ENCODE measurements around the gene UBR2.
A peak's percentile ranks its signal among the peaks of the same experiment; 100 is the strongest.
"Not testable (repeated sequence)": the region's sequence is repeated elsewhere in the genome, so short reads cannot be mapped to it uniquely, and the experiment has no call there.

The UBR2 gene

GRCh38 chr6:42555477-42556457 lies 8.1 kb upstream of the UBR2 start:
- H3K9me3 ChIP-seq = no peaks in the 10 kb centered on the region
- no peak overlapping the region for H3K27ac ChIP-seq
- TF ChIP-seq, protein P1, sequence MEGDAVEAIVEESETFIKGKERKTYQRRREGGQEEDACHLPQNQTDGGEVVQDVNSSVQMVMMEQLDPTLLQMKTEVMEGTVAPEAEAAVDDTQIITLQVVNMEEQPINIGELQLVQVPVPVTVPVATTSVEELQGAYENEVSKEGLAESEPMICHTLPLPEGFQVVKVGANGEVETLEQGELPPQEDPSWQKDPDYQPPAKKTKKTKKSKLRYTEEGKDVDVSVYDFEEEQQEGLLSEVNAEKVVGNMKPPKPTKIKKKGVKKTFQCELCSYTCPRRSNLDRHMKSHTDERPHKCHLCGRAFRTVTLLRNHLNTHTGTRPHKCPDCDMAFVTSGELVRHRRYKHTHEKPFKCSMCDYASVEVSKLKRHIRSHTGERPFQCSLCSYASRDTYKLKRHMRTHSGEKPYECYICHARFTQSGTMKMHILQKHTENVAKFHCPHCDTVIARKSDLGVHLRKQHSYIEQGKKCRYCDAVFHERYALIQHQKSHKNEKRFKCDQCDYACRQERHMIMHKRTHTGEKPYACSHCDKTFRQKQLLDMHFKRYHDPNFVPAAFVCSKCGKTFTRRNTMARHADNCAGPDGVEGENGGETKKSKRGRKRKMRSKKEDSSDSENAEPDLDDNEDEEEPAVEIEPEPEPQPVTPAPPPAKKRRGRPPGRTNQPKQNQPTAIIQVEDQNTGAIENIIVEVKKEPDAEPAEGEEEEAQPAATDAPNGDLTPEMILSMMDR (IDR thresholded peaks at IDR 0.05) = no peak
- no peak overlapping the region for H3K4me3 ChIP-seq (ENCODE audit: low read depth in 1 of 2, low read length in 1 of 2)
- H3K4me1 ChIP-seq (ENCODE audit: control insufficient read depth in 1 of 2, insufficient read depth in 1 of 2, low read depth in 1 of 2, low read length in 1 of 2) = peaks cover 3 to 6% of the 10 kb centered on the region in 2 experiments
- H3K27me3 ChIP-seq = peaks cover 20% of the 10 kb centered on the region
- no peaks in the 10 kb centered on the region for H3K36me3 ChIP-seq

DNA sequence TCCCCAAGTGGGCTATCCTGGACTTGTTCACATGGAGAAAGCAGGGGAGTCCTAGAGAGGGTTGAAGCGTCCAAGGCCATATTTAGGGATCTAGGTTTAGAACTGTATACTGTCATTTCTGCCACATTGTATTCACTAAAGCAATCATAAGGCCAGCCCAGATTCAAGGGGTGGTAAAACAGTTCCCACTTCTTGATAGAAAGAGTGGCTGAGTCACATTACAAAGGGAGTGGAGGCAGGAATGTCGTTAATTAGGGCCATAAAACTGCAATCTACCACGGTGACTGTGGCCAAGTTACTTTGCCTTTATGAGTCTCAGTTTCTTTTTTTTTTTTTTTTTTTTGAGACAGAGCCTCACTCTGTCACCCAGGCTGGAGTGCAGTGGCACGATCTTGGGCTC lies 7.4 kb upstream of the UBR2 start:
- TF ChIP-seq, protein P1 (IDR thresholded peaks at IDR 0.05) = no peak
- Histone ChIP-seq H3K9me3 (no peaks in the 10 kb centered on the region), H3K4me3 (ENCODE audit: low read depth in 1 of 2, low read length in 1 of 2) (no peak overlapping the region), H3K27me3 (peaks cover 20% of the 10 kb centered on the region), H3K4me1 (ENCODE audit: control insufficient read depth in 1 of 2, insufficient read depth in 1 of 2, low read depth in 1 of 2, low read length in 1 of 2) (peaks cover 3 to 6% of the 10 kb centered on the region in 2 experiments), H3K36me3 (no peaks in the 10 kb centered on the region), H3K27ac (no peak overlapping the region)

GRCh38 chr6:42559276-42559675 lies 4.6 kb upstream of the UBR2 start:
- H3K36me3 ChIP-seq; H3K27ac ChIP-seq; H3K27me3 ChIP-seq; H3K4me3 ChIP-seq (ENCODE audit: low read depth in 1 of 2, low read length in 1 of 2); H3K4me1 ChIP-seq (ENCODE audit: control insufficient read depth in 1 of 2, insufficient read depth in 1 of 2, low read depth in 1 of 2, low read length in 1 of 2); H3K9me3 ChIP-seq: not testable (repeated sequence)

DNA sequence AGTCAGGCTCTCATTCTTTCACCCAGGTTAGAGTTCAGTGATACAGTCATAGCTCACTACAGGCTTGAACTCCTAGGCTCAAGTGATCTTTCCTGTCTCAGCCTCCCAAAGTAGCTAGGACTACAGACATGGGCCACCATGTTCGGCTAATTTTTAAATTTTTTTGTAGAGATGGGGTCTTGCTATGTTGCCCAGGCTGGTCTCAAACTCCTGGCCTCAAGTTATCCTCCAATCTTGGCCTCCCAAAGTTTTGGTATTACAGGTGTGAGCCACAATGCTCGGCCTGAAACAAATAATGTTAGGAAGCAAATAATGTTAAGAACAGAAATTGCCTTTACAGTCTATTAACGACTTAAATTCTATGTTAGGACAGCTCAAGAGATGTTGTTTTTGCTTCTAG lies 1.8 kb upstream of the UBR2 start:
- Histone ChIP-seq H3K27ac (no peak overlapping the region), H3K9me3 (no peaks in the 10 kb centered on the region)
- TF ChIP-seq, protein P1 (IDR thresholded peaks at IDR 0.05) = no peak

DNA sequence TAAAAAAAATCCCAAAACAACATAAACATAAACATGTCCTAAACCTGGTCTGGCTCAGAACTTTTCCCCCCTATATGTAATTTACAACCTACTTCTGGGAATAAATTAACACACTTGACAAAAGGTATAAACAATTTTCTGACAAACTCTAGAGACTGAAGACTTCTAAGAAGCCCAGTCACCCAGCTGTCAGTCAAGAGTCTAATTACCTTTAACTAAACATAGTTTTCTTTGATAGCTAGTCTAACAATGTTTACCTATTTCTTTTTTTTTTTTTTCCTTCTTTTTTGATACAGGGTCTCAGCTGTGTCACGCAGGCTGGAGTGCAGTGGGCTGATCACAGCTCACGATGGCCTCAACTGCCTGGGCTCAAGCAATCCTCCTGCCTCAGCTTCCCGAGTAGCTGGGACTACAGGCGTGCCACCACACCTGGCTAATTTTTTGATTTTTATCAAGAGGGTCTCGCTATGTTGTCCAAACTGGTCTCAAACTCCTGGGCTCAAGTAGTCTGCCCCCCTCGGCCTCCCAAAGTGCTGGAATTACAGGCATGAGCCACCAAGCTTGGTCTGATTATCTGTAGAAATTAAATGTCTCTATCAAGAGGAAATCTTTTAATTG lies 932 bp upstream of the UBR2 start:
- Histone ChIP-seq H3K36me3 (peaks cover 3% of the 10 kb centered on the region), H3K27me3 (no peaks in the 10 kb centered on the region), H3K27ac (no peak overlapping the region), H3K9me3 (no peaks in the 10 kb centered on the region), H3K4me3 (ENCODE audit: low read depth in 1 of 2, low read length in 1 of 2) (peak overlapping the region; percentile 94 to 96), H3K4me1 (ENCODE audit: control insufficient read depth in 1 of 2, insufficient read depth in 1 of 2, low read depth in 1 of 2, low read length in 1 of 2) (peaks cover 28 to 41% of the 10 kb centered on the region in 2 experiments)
- TF ChIP-seq, protein P1 (IDR thresholded peaks at IDR 0.05) = no peak

More for the DNA sequence above, 1.8 kb upstream of the UBR2 start:
- H3K27me3 ChIP-seq = no peaks in the 10 kb centered on the region
- H3K4me1 ChIP-seq (ENCODE audit: control insufficient read depth in 1 of 2, insufficient read depth in 1 of 2, low read depth in 1 of 2, low read length in 1 of 2) = peaks cover 19 to 32% of the 10 kb centered on the region in 2 experiments
- H3K4me3 ChIP-seq (ENCODE audit: low read depth in 1 of 2, low read length in 1 of 2) = no peak overlapping the region
- no peaks in the 10 kb centered on the region for H3K36me3 ChIP-seq

GRCh38 chr6:42564506-42564825 lies 637 bp downstream of the UBR2 start:
- Histone ChIP-seq H3K9me3 (no peaks in the 10 kb centered on the region), H3K27me3 (no peaks in the 10 kb centered on the region), H3K4me3 (ENCODE audit: low read depth in 1 of 2, low read length in 1 of 2) (peak overlapping the region; percentile 94 to 96), H3K4me1 (ENCODE audit: control insufficient read depth in 1 of 2, insufficient read depth in 1 of 2, low read depth in 1 of 2, low read length in 1 of 2) (peaks cover 42 to 54% of the 10 kb centered on the region in 2 experiments), H3K36me3 (peaks cover 3% of the 10 kb centered on the region), H3K27ac (peak overlapping the region; percentile 99)
- TF ChIP-seq, protein P1 (IDR thresholded peaks at IDR 0.05) = no peak
